Neuronal stem cell (in vitro differentiated cells): ENCODE results near the gene TPCN2. TPM values are rescaled to one million over a fixed set of nuclear protein-coding genes. Genes with fewer than 3 reads are reported as not detected.

ENCODE experiments used
- DNase-seq: peaks from one replicate; pipeline ENCODE4 v3.0.0-alpha.2; 2013; ENCODE audit warnings: low spot score
- H2AFZ ChIP-seq: one replicate; pipeline ENCODE4 v1.6.1; 2013; ENCODE audit warnings: mild to moderate bottlenecking, low read length, inconsistent platforms
- H2AK5ac ChIP-seq: 2 replicates; pipeline ENCODE4 v1.6.1; 2013; ENCODE audit warnings: low read depth, mild to moderate bottlenecking, inconsistent platforms, low read length, moderate library complexity, mixed read lengths
- H2BK120ac ChIP-seq: 2 replicates; pipeline ENCODE4 v1.6.1; 2013; ENCODE audit warnings: low read depth, mild to moderate bottlenecking, inconsistent platforms, low read length, moderate library complexity, mixed read lengths
- H2BK12ac ChIP-seq: one replicate; pipeline ENCODE4 v1.6.1; 2013; ENCODE audit warnings: low read length, inconsistent platforms
- H2BK15ac ChIP-seq: 2 replicates; pipeline ENCODE4 v1.6.1; 2013; ENCODE audit warnings: mild to moderate bottlenecking, low read length, inconsistent platforms, mixed read lengths
- H2BK5ac ChIP-seq: one replicate; pipeline ENCODE4 v1.6.1; 2013; ENCODE audit warnings: inconsistent platforms, mild to moderate bottlenecking, low read length, moderate library complexity
- H3K14ac ChIP-seq: one replicate; pipeline ENCODE4 v1.6.1; 2013; ENCODE audit warnings: low read length, inconsistent platforms
- H3K18ac ChIP-seq: 2 replicates; pipeline ENCODE4 v1.6.1; 2013; ENCODE audit warnings: low read length, inconsistent platforms
- H3K23ac ChIP-seq: 2 replicates; pipeline ENCODE4 v1.6.1; 2013; ENCODE audit warnings: low read depth, mild to moderate bottlenecking, mixed read lengths, low read length, inconsistent platforms; ENCODE audit not compliant: poor library complexity
- H3K27ac ChIP-seq: replicated peaks from 3 replicates; pipeline ENCODE4 v1.5.1; 2013; ENCODE audit warnings: low read length, inconsistent platforms
- H3K27me3 ChIP-seq, 3 experiments: 2 replicates each; pipeline ENCODE4 v1.6.1; 2013; ENCODE audit warnings: low read length in 3 of 3, mild to moderate bottlenecking in 2 of 3, inconsistent platforms in 1 of 3, low read depth in 1 of 3, mixed read lengths in 1 of 3, moderate library complexity in 1 of 3; ENCODE audit not compliant: control insufficient read depth in 3 of 3, insufficient read depth in 3 of 3
- H3K36me3 ChIP-seq, 2 donors: replicated peaks in 1 of 2; 2 replicates each; pipeline ENCODE4 v1.6.1; 2013; ENCODE audit warnings: low read length in 2 of 2; ENCODE audit not compliant: control insufficient read depth in 2 of 2, insufficient read depth in 2 of 2
- H3K4ac ChIP-seq: 2 replicates; pipeline ENCODE4 v1.6.1; 2013; ENCODE audit warnings: inconsistent platforms, mild to moderate bottlenecking, low read length, moderate library complexity
- H3K4me1 ChIP-seq, 2 donors: 1 replicate in 1 of 2; 2 replicates in 1 of 2; pipeline ENCODE4 v1.6.1; 2013; ENCODE audit warnings: low read length in 2 of 2, low read depth in 1 of 2; ENCODE audit not compliant: control insufficient read depth in 2 of 2, insufficient read depth in 1 of 2
- H3K4me2 ChIP-seq: one replicate; pipeline ENCODE4 v1.6.1; 2013; ENCODE audit warnings: mild to moderate bottlenecking, low read length, inconsistent platforms; ENCODE audit not compliant: insufficient read depth, poor library complexity, severe bottlenecking
- H3K4me3 ChIP-seq, 2 donors: 2 replicates each; pipeline ENCODE4 v1.5.1; 2013; ENCODE audit warnings: low read length in 2 of 2, mild to moderate bottlenecking in 2 of 2, inconsistent platforms in 1 of 2, moderate library complexity in 1 of 2
- H3K79me1 ChIP-seq: one replicate; pipeline ENCODE4 v1.6.1; 2013; ENCODE audit warnings: low read depth, mild to moderate bottlenecking, inconsistent platforms, low read length, moderate library complexity
- H3K9ac ChIP-seq: one replicate; pipeline ENCODE4 v1.6.1; 2013; ENCODE audit warnings: mild to moderate bottlenecking, low read depth, low read length, inconsistent platforms; ENCODE audit not compliant: poor library complexity
- H3K9me3 ChIP-seq, 2 donors: replicated peaks in 1 of 2; 2 replicates each; pipeline versions ENCODE3 to v1.6.1; 2013; ENCODE audit warnings: low read length in 2 of 2, mild to moderate bottlenecking in 2 of 2, inconsistent platforms in 1 of 2, low read depth in 1 of 2, mixed read lengths in 1 of 2, moderate library complexity in 1 of 2; ENCODE audit not compliant: control insufficient read depth in 2 of 2, insufficient read depth in 1 of 2
- H4K8ac ChIP-seq: one replicate; pipeline ENCODE4 v1.6.1; 2013; ENCODE audit warnings: low read depth, mild to moderate bottlenecking, inconsistent platforms, low read length, moderate library complexity
- H4K91ac ChIP-seq: one replicate; pipeline ENCODE4 v1.6.1; 2013; ENCODE audit warnings: low read length, low read depth, mild to moderate bottlenecking, inconsistent platforms; ENCODE audit not compliant: poor library complexity
- WGBS, 2 donors: extraction: QIAGEN DNeasy Blood & Tissue Kit; methylation state at CpG; one replicate each; pipeline ENCODE4 v1.1.7; 2013; ENCODE audit warnings: missing lambda C conversion rate in 2 of 2, mixed read lengths in 1 of 2; ENCODE audit not compliant: insufficient read length in 2 of 2, insufficient replicate concordance in 1 of 2; ENCODE audit errors: extremely low coverage in 2 of 2; 5-methylcytosine and 5-hydroxymethylcytosine counted together
- small RNA-seq: library from polyadenylated mRNA; stranded (forward); fragments of <200 nt; extraction: miRNeasy Mini kit (QIAGEN cat#:217004); gene quantifications from one replicate; pipeline ENCODE3, GENCODE V24; 2013; ENCODE audit not compliant: insufficient read depth

Gene TPCN2

GRCh38 chr11:69180226-69180625, 131.5 kb downstream of the TPCN2 start:
- H3K4ac ChIP-seq: no peak overlapping the region
- H3K36me3 ChIP-seq: no peaks in the 10 kb centered on the region
- H4K91ac ChIP-seq: no peak overlapping the region
- no peak overlapping the region for H3K9ac ChIP-seq
- H2AFZ ChIP-seq: no peak overlapping the region
- H2BK12ac ChIP-seq: no peak overlapping the region
- no peak for DNase-seq
- H3K14ac ChIP-seq: no peak overlapping the region
- H2BK5ac ChIP-seq: no peak overlapping the region
- no peak overlapping the region for H2BK15ac ChIP-seq
- no peaks in the 10 kb centered on the region for H3K79me1 ChIP-seq
- no CpG with 5 or more reads among the region's 9 CpGs for WGBS, 2 donors
- no peak overlapping the region for H2AK5ac ChIP-seq
- H3K23ac ChIP-seq: no peak overlapping the region
- no peak overlapping the region for H2BK120ac ChIP-seq
- no peak overlapping the region for H3K4me2 ChIP-seq
- no peak overlapping the region for H4K8ac ChIP-seq
- no peak overlapping the region for H3K18ac ChIP-seq
- H3K27ac ChIP-seq: no peak overlapping the region
- H3K27me3 ChIP-seq: no peaks in the 10 kb centered on the region
- no peaks in the 10 kb centered on the region for H3K9me3 ChIP-seq
- H3K4me3 ChIP-seq: no peak overlapping the region
- H3K4me1 ChIP-seq: peaks cover 0 to 2% of the 10 kb centered on the region in 2 donors

GRCh38 chr11:69180726-69181125, 132.0 kb downstream of the TPCN2 start:
- H3K9ac ChIP-seq: no peak overlapping the region
- DNase-seq: no peak
- no peak overlapping the region for H3K18ac ChIP-seq
- no peaks in the 10 kb centered on the region for H3K79me1 ChIP-seq
- no peaks in the 10 kb centered on the region for H3K36me3 ChIP-seq
- no peak overlapping the region for H2BK12ac ChIP-seq
- H2AFZ ChIP-seq: no peak overlapping the region
- WGBS, 2 donors: no CpG with 5 or more reads among the region's 3 CpGs
- H3K23ac ChIP-seq: no peak overlapping the region
- H3K4ac ChIP-seq: no peak overlapping the region
- H4K8ac ChIP-seq: no peak overlapping the region
- no peak overlapping the region for H3K4me3 ChIP-seq
- peaks cover 0 to 2% of the 10 kb centered on the region in 2 donors for H3K4me1 ChIP-seq
- H3K4me2 ChIP-seq: no peak overlapping the region
- H2BK120ac ChIP-seq: no peak overlapping the region
- no peak overlapping the region for H3K14ac ChIP-seq
- no peak overlapping the region for H2BK15ac ChIP-seq
- no peak overlapping the region for H3K27ac ChIP-seq
- no peak overlapping the region for H2AK5ac ChIP-seq
- no peaks in the 10 kb centered on the region for H3K27me3 ChIP-seq
- no peaks in the 10 kb centered on the region for H3K9me3 ChIP-seq
- no peak overlapping the region for H2BK5ac ChIP-seq
- no peak overlapping the region for H4K91ac ChIP-seq

GRCh38 chr11:69183613-69184012, 134.9 kb downstream of the TPCN2 start:
- Histone ChIP-seq H2BK12ac (no peak overlapping the region), H3K18ac (peak overlapping the region; percentile 45), H3K4me2 (no peak overlapping the region), H3K79me1 (no peaks in the 10 kb centered on the region), H2BK5ac (no peak overlapping the region), H3K23ac (peak overlapping the region; percentile 69), H2AK5ac (peak overlapping the region; percentile 30), H2AFZ (no peak overlapping the region), H3K14ac (no peak overlapping the region), H3K4me3 (no peak overlapping the region), H3K27me3 (no peaks in the 10 kb centered on the region), H3K9me3 (no peaks in the 10 kb centered on the region), H4K91ac (no peak overlapping the region), H3K4ac (no peak overlapping the region), H3K36me3 (no peaks in the 10 kb centered on the region), H2BK120ac (no peak overlapping the region), H4K8ac (no peak overlapping the region), H2BK15ac (no peak overlapping the region), H3K27ac (no peak overlapping the region), H3K9ac (no peak overlapping the region), H3K4me1 (peaks cover 0 to 3% of the 10 kb centered on the region in 2 donors)
- no peak for DNase-seq
- WGBS, 2 donors: no CpG with 5 or more reads among the region's 8 CpGs

Small RNAs within 50 kb of the gene (small RNA-seq; reads per million reads assigned to genes)
- not detected for gene MIR3164
